H9 (cell line): ENCODE measurements around the gene TACR2. TPM values are rescaled to one million over a fixed set of nuclear protein-coding genes. Genes with fewer than 3 reads are reported as not detected.

Source experiments
- DNase-seq: peaks from one replicate; pipeline ENCODE4 v3.0.0-alpha.2; 2017
- H2AFZ ChIP-seq: one replicate; pipeline ENCODE4 v1.6.1; 2013; ENCODE audit warnings: mild to moderate bottlenecking, low read length, control low read depth, moderate library complexity
- H2AK5ac ChIP-seq: 2 replicates; pipeline ENCODE4 v1.6.1; 2013; ENCODE audit warnings: low read length, control low read depth, mixed read lengths; ENCODE audit not compliant: insufficient read length
- H2BK120ac ChIP-seq: one replicate; pipeline ENCODE4 v1.6.1; 2013; ENCODE audit warnings: low read depth, mild to moderate bottlenecking, low read length, control low read depth, inconsistent platforms; ENCODE audit not compliant: poor library complexity, severe bottlenecking
- H2BK12ac ChIP-seq: 2 replicates; pipeline ENCODE4 v1.6.1; 2013; ENCODE audit warnings: low read length, control low read depth, mixed read lengths, low read depth; ENCODE audit not compliant: insufficient read length
- H2BK15ac ChIP-seq: 2 replicates; pipeline ENCODE4 v1.6.1; 2013; ENCODE audit warnings: low read depth, low read length, control low read depth
- H2BK20ac ChIP-seq: one replicate; pipeline ENCODE4 v1.6.1; 2013; ENCODE audit warnings: low read depth, mild to moderate bottlenecking, low read length, control low read depth, inconsistent platforms; ENCODE audit not compliant: poor library complexity, severe bottlenecking
- H2BK5ac ChIP-seq: 2 replicates; pipeline ENCODE4 v1.6.1; 2013; ENCODE audit warnings: low read length, control low read depth, mixed read lengths; ENCODE audit not compliant: insufficient read length
- H3K14ac ChIP-seq: 2 replicates; pipeline ENCODE4 v1.6.1; 2013; ENCODE audit warnings: low read length, control low read depth; ENCODE audit not compliant: insufficient read depth
- H3K18ac ChIP-seq: 2 replicates; pipeline ENCODE4 v1.6.1; 2013; ENCODE audit warnings: low read depth, mild to moderate bottlenecking, mixed read lengths, low read length, control low read depth; ENCODE audit not compliant: insufficient read length
- H3K23ac ChIP-seq: 2 replicates; pipeline ENCODE4 v1.6.1; 2013; ENCODE audit warnings: low read length, control low read depth, mixed read lengths, low read depth; ENCODE audit not compliant: insufficient read length
- H3K23me2 ChIP-seq: 2 replicates; pipeline ENCODE4 v1.6.1; 2013; ENCODE audit warnings: low read depth, mild to moderate bottlenecking, mixed read lengths, low read length, control low read depth; ENCODE audit not compliant: insufficient read length, poor library complexity, severe bottlenecking
- H3K27ac ChIP-seq: 2 replicates; pipeline ENCODE4 v1.5.1; 2013; ENCODE audit warnings: low read length, control low read depth, mixed read lengths, low read depth; ENCODE audit not compliant: insufficient read length
- H3K27me3 ChIP-seq: 2 replicates; pipeline ENCODE4 v1.6.1; 2013; ENCODE audit warnings: low read length, control low read depth, inconsistent platforms; ENCODE audit not compliant: insufficient read depth
- H3K4ac ChIP-seq: 2 replicates; pipeline ENCODE4 v1.6.1; 2013; ENCODE audit warnings: low read depth, mild to moderate bottlenecking, control low read depth, inconsistent platforms, low read length, moderate library complexity
- H3K4me1 ChIP-seq: 2 replicates; pipeline ENCODE4 v1.6.1; 2013; ENCODE audit warnings: low read length, control low read depth, inconsistent platforms; ENCODE audit not compliant: insufficient read depth
- H3K4me2 ChIP-seq: 2 replicates; pipeline ENCODE4 v1.6.1; 2013; ENCODE audit warnings: low read length, control low read depth, mixed read lengths; ENCODE audit not compliant: insufficient read length, insufficient read depth
- H3K56ac ChIP-seq: 2 replicates; pipeline ENCODE4 v1.6.1; 2013; ENCODE audit warnings: low read depth, mild to moderate bottlenecking, mixed read lengths, low read length, control low read depth; ENCODE audit not compliant: insufficient read length
- H3K79me1 ChIP-seq: 2 replicates; pipeline ENCODE4 v1.6.1; 2013; ENCODE audit warnings: low read depth, mild to moderate bottlenecking, moderate library complexity, low read length, control low read depth, inconsistent platforms; ENCODE audit not compliant: insufficient read depth, poor library complexity, severe bottlenecking
- H3K79me2 ChIP-seq: 2 replicates; pipeline ENCODE4 v1.6.1; 2013; ENCODE audit warnings: low read length, control low read depth, inconsistent platforms; ENCODE audit not compliant: insufficient read depth
- H3K9ac ChIP-seq: 2 replicates; pipeline ENCODE4 v1.6.1; 2013; ENCODE audit warnings: low read length, control low read depth, mixed read lengths; ENCODE audit not compliant: insufficient read length; ENCODE audit errors: extremely low read depth
- H3K9me3 ChIP-seq: one replicate; pipeline ENCODE4 v1.6.1; 2013; ENCODE audit warnings: low read depth, low read length, inconsistent platforms; ENCODE audit not compliant: control insufficient read depth
- H3T11ph ChIP-seq: one replicate; pipeline ENCODE4 v1.6.1; 2013; ENCODE audit warnings: mild to moderate bottlenecking, low read length, control low read depth, inconsistent platforms
- H4K20me1 ChIP-seq: one replicate; pipeline ENCODE4 v1.6.1; 2013; ENCODE audit not compliant: control insufficient read depth, insufficient read length, insufficient read depth
- H4K5ac ChIP-seq: 2 replicates; pipeline ENCODE4 v1.6.1; 2013; ENCODE audit warnings: low read depth, mild to moderate bottlenecking, mixed read lengths, low read length, control low read depth; ENCODE audit not compliant: insufficient read length
- H4K8ac ChIP-seq: replicated peaks from 2 replicates; pipeline ENCODE4 v1.6.1; 2013; ENCODE audit warnings: low read length, control low read depth, mixed read lengths, low read depth; ENCODE audit not compliant: insufficient read length
- H4K91ac ChIP-seq: 2 replicates; pipeline ENCODE4 v1.6.1; 2013; ENCODE audit warnings: low read depth, mild to moderate bottlenecking, moderate library complexity, mixed read lengths, low read length, control low read depth; ENCODE audit not compliant: insufficient read length
- H3K27ac Mint-ChIP-seq, 3 experiments: 2 replicates in 2 of 3; 3 replicates in 1 of 3; pipeline ENCODE4 v1.8.0; 2020 to 2021; ENCODE audit warnings: mixed read lengths in 3 of 3, mild to moderate bottlenecking in 1 of 3, moderate library complexity in 1 of 3
- H3K27me3 Mint-ChIP-seq: 2 replicates; pipeline ENCODE4 v1.8.0; 2021; ENCODE audit warnings: low read depth, mild to moderate bottlenecking, moderate library complexity, mixed read lengths
- H3K36me3 Mint-ChIP-seq, 3 experiments: 2 replicates in 2 of 3; 3 replicates in 1 of 3; pipeline ENCODE4 v1.8.0; 2020 to 2021; ENCODE audit warnings: low read depth in 3 of 3, mixed read lengths in 3 of 3; ENCODE audit not compliant: insufficient read depth in 1 of 3
- H3K4me1 Mint-ChIP-seq, 2 experiments: 2 replicates each; pipeline ENCODE4 v1.8.0; 2020; ENCODE audit warnings: mixed read lengths in 2 of 2
- H3K4me3 Mint-ChIP-seq, 2 experiments: 2 replicates in 1 of 2; 3 replicates in 1 of 2; pipeline ENCODE4 v1.8.0; 2020 to 2021; ENCODE audit warnings: mild to moderate bottlenecking in 2 of 2, mixed read lengths in 2 of 2, moderate library complexity in 1 of 2
- H3K9me3 Mint-ChIP-seq, 2 experiments: 2 replicates in 1 of 2; 3 replicates in 1 of 2; pipeline ENCODE4 v1.8.0; 2020; ENCODE audit warnings: mild to moderate bottlenecking in 2 of 2, mixed read lengths in 2 of 2, moderate library complexity in 1 of 2
- CTCF ChIP-seq: fragments of 200-600 bp; sonication (generic); conservative IDR thresholded peaks from 3 replicates; pipeline ENCODE4 v1.8.0; 2021; ENCODE audit warnings: antibody characterized with exemption, mild to moderate bottlenecking
- WGBS: extraction: QIAGEN DNeasy Blood & Tissue Kit; methylation state at CpG from one replicate; pipeline ENCODE4 v1.1.7; 2013; ENCODE audit warnings: missing lambda C conversion rate, low lambda C conversion rate, mixed read lengths; ENCODE audit not compliant: insufficient read length; ENCODE audit errors: extremely low coverage; 5-methylcytosine and 5-hydroxymethylcytosine counted together
- total RNA-seq: library from RNA; stranded (reverse); gene quantifications from 2 replicates; pipeline ENCODE4 v1.2.1, GENCODE V29; 2021

TACR2 gene
- total RNA-seq, 1 experiment from 2014 or later: not detected

- no peak for TF ChIP-seq CTCF
- Histone ChIP-seq H3K9me3 (no peaks in the 10 kb centered on the region), H2AFZ (no peak overlapping the region), H3K79me2 (no peaks in the 10 kb centered on the region), H3K27me3 (no peaks in the 10 kb centered on the region; the same call in 1 of the 2 replicates), H3K4ac (no peak overlapping the region), H4K8ac (no peak overlapping the region), H3K56ac (no peak overlapping the region), H2BK12ac (no peak overlapping the region), H3K4me2 (no peak overlapping the region), H2BK120ac (peak overlapping the region; percentile 98), H4K91ac (no peak overlapping the region), H3K9ac (no peak overlapping the region), H2BK20ac (no peak overlapping the region), H3T11ph (no peak overlapping the region), H3K79me1 (no peaks in the 10 kb centered on the region), H3K18ac (peak overlapping the region; percentile 80), H4K20me1 (no peaks in the 10 kb centered on the region), H3K23me2 (no peaks in the 10 kb centered on the region), H3K14ac (peak overlapping the region; percentile 64; the same call in 1 of the 2 replicates), H3K4me1 (no peaks in the 10 kb centered on the region; the same call in 1 of the 2 replicates), H4K5ac (no peak overlapping the region), H2BK15ac (no peak overlapping the region), H3K27ac (no peak overlapping the region), H3K23ac (no peak overlapping the region), H2BK5ac (no peak overlapping the region), H2AK5ac (no peak overlapping the region)
- H3K27me3 Mint-ChIP-seq: peaks cover 17% of the 10 kb centered on the region
- peaks cover 0 to 2% (median 0%) of the 10 kb centered on the region in 3 experiments; a peak in 3 of 7 replicates for H3K36me3 Mint-ChIP-seq
- DNase-seq: no peak
- no peak overlapping the region for H3K4me3 Mint-ChIP-seq
- no CpG with 5 or more reads among the region's 7 CpGs for WGBS
- peaks cover 28 to 36% of the 10 kb centered on the region in 2 experiments for H3K4me1 Mint-ChIP-seq
- H3K9me3 Mint-ChIP-seq: no peaks in the 10 kb centered on the region
- no peak overlapping the region for H3K27ac Mint-ChIP-seq
These were observed 7.6 kb downstream of the TACR2 start for GRCh38 chr10:69409176-69409495.
